Stimulated activated CD8-positive, alpha-beta memory T cell treated with anti-CD3 and anti-CD28 coated beads, Interleukin-15, amount 100 ng/mL, for 4 hours (primary cell): ENCODE results near the gene TIAL1.
"Not testable (repeated sequence)": the region's sequence is repeated elsewhere in the genome, so short reads cannot be mapped to it uniquely, and the experiment has no call there.

Experiments
- DNase-seq, 2 donors: peaks; one replicate each; pipeline ENCODE4 v3.0.0-alpha.2; 2020; ENCODE audit warnings: low read depth in 2 of 2

Gene TIAL1

DNA sequence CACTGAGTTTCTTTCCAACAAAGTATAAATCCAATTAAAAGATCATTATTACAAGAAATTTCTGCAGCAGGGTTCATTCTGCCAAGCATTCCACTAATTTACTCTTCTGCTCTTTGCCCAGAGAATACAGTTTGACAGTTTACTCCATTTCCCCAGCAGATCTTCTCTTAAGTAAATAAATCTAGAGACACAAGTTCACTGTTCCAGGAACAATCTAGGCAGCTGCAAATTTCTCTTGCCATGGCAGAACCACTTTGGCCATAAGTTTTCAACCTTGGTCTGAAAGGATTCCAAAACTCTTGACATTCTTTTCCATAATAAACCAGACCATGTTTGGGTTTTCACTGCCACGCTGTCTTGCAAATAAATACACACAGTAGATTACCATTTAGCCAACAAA, 65.7 kb downstream of the TIAL1 start:
- no peak for DNase-seq

GRCh38 chr10:119528663-119529237, 68.0 kb downstream of the TIAL1 start:
- DNase-seq = not testable (repeated sequence)

GRCh38 chr10:119526621-119527592, 69.9 kb downstream of the TIAL1 start:
- no peak for DNase-seq

DNA sequence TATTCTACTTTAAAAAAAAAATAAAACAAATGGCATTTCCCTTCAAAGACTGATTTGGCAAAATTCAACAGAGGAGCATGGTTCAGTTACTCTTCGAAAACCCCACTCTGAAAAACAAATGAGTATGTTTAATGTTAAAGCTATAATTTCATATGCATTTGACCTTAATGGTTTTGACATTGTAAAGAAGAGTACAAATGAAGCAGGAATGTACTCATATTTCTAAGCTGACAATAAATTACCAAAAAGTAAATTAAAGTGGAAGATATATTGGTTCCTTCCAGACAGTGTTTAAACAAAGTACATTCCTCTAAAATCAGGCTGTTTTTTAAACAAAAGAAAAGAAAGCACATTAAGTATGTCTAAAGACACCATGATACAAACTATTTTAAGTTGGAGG, 70.6 kb downstream of the TIAL1 start:
- DNase-seq = no peak

DNA sequence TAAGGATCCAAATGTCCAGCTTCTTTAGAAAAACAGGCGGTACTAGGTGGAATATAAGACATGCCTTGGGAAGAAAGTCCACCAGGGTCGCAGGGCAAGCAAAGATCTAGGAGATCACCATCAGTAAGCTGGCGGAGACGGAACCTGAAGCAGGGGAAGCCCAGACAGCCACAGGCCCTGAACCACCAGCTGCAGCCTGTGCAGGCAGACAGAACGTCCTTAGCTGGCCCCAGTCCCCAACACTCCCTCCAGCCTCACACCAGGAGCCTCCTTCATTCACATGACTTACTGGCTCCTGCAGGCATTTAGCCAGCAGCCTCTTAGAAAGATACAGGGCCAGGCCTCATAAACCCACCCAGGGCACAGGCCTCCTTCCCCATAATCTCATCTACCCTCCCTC, 71.6 kb downstream of the TIAL1 start:
- no peak for DNase-seq

DNA sequence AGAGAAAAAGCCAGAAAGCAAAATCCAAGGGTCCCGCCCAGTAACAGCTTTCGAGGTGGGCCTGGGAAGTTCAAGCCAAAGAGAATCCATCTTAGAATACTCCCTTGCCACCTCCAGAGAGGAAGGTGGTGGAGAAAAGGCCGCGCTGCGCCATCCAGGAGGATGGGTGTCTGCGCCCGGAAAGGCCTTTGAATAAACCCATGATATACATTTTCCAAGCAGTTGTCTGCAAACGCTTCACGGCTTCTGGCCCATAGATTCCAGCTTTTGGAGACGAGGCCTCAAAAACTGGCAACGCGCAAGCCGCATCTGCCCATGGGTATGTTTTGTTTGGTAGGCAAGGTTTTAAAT, 72.1 kb downstream of the TIAL1 start:
- DNase-seq = no peak

GRCh38 chr10:119523895-119524719, 72.7 kb downstream of the TIAL1 start:
- DNase-seq = no peak
